DOHH2 (cell line): ENCODE results near the gene INPP5F.

Experiments
- EZH2phosphoT487 ChIP-seq: fragments of 200-600 bp; sonication (generic); IDR thresholded peaks from 2 replicates; pipeline ENCODE4 v1.6.1; 2017; ENCODE audit warnings: borderline replicate concordance, mild to moderate bottlenecking, antibody characterized with exemption, low read length, moderate library complexity, mixed read lengths
- TF ChIP-seq, protein P1 (sequence below): fragments of 200-600 bp; sonication (generic); IDR thresholded peaks from one replicate; pipeline ENCODE4 v1.5.1; 2014; ENCODE audit warnings: antibody characterized with exemption, mild to moderate bottlenecking, low read depth, low read length; ENCODE audit not compliant: poor library complexity, severe bottlenecking

DNA sequence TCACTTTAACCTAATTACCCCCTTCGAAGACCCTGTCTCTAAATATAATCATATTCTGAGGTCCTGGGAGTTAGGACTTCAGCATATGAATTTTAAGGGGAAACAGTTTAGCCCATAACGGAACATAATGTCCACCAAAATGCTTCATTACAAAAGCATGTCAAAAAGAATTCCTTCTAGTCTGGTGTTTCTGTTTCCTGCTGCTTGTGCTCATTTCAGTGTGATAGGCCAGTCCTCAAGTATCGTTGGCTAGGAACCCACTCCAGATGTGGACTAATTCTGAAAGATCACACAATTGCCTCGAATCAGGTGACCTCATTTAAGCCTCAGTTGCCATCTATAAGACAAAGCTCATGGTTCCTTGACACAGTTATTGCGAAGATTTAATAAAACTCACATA lies 29.6 kb downstream of the INPP5F start:
- TF ChIP-seq, protein P1, sequence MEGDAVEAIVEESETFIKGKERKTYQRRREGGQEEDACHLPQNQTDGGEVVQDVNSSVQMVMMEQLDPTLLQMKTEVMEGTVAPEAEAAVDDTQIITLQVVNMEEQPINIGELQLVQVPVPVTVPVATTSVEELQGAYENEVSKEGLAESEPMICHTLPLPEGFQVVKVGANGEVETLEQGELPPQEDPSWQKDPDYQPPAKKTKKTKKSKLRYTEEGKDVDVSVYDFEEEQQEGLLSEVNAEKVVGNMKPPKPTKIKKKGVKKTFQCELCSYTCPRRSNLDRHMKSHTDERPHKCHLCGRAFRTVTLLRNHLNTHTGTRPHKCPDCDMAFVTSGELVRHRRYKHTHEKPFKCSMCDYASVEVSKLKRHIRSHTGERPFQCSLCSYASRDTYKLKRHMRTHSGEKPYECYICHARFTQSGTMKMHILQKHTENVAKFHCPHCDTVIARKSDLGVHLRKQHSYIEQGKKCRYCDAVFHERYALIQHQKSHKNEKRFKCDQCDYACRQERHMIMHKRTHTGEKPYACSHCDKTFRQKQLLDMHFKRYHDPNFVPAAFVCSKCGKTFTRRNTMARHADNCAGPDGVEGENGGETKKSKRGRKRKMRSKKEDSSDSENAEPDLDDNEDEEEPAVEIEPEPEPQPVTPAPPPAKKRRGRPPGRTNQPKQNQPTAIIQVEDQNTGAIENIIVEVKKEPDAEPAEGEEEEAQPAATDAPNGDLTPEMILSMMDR, result no peak
- TF ChIP-seq EZH2phosphoT487, result no peak
